Hepatocyte (in vitro differentiated cells): ENCODE data around the gene CENPT.

Experiments
- CTCF ChIP-seq: fragments of 200-600 bp; sonication (generic); IDR thresholded peaks from 2 replicates; pipeline ENCODE4 v1.5.1; 2016; ENCODE audit warnings: antibody characterized with exemption, mild to moderate bottlenecking; ENCODE audit not compliant: poor library complexity
- EZH2 ChIP-seq: fragments of 200-600 bp; sonication (generic); IDR thresholded peaks from 2 replicates; pipeline ENCODE4 v1.6.1; 2016; ENCODE audit warnings: antibody characterized with exemption, mild to moderate bottlenecking, borderline replicate concordance
- EZH2phosphoT487 ChIP-seq: fragments of 200-600 bp; sonication (generic); IDR thresholded peaks from one replicate; pipeline ENCODE4 v1.6.1; 2018; ENCODE audit warnings: antibody characterized with exemption, mild to moderate bottlenecking, low read depth, moderate library complexity; ENCODE audit not compliant: unreplicated experiment, severe bottlenecking

GRCh38 chr16:67848118-67848517, 625 bp upstream of the CENPT start:
- TF ChIP-seq CTCF (no peak), EZH2phosphoT487 (no peak), EZH2 (no peak)
